Measurements from ENCODE around the gene ASTN1. TPM values are rescaled to one million over a fixed set of nuclear protein-coding genes. Genes with fewer than 3 reads are reported as not detected.
A peak's percentile ranks its signal among the peaks of the same experiment; 100 is the strongest.

The ASTN1 gene
- total RNA-seq, 4 donors from 2014 or later = 0.13 to 3.7 (median 0.84) TPM

DNA sequence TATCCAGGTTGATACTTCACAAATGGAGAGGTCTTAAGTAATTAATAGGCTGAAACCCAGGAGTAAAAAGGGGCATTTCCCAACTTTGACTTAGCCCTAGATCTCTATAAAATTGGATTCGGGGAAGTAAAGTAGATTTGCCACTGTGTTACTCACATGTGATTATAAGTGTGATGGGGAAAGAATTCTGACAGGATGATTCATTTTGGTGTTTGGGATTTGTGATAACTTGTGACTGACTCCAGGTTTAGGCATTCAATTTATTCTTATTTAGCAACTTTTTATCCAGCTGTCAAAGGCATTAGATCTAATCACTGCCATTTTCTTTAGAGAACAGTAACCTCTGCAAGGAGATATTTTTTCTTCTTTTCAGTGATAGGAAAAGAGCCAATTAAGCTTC, 175.5 kb downstream of the ASTN1 start:
- no peak for TF ChIP-seq CTCF (IDR thresholded peaks at IDR 0.05)
- DNase-seq (ENCODE audit: low spot score) (no peak), ATAC-seq (ENCODE audit: low FRiP score) (peak; percentile 75)

DNA sequence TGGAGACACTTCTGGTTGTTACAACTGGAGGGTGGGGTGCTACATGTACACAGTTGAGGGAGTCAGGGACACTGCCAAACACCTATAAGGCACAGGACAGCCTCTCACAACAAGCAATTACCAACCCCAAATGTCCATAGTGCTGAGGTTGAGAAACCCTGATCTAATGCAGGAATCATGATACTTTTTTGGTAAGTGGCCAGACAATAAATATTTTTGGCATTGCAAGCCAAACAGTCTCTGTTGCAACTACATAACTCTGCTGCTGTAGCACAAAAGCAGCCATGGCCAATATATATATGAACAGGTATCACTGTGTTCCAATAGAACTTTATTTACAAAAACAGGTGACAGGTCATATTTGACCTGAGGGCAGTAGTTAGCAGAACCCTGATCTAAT, 177.5 kb downstream of the ASTN1 start:
- no peak for TF ChIP-seq CTCF (IDR thresholded peaks at IDR 0.05)
- DNase-seq (ENCODE audit: low spot score) (no peak), ATAC-seq (ENCODE audit: low FRiP score) (peak; percentile 33)

GRCh38 chr1:176983731-176984130, 180.8 kb downstream of the ASTN1 start:
- no peak for TF ChIP-seq CTCF (IDR thresholded peaks at IDR 0.05)
- no peak for ATAC-seq (ENCODE audit: low FRiP score)
- no peak for DNase-seq (ENCODE audit: low spot score)

- no peak for TF ChIP-seq CTCF (IDR thresholded peaks at IDR 0.05)
- ATAC-seq (ENCODE audit: low FRiP score) (no peak), DNase-seq (ENCODE audit: low spot score) (no peak)
Measured at GRCh38 chr1:176976771-176977170, 187.7 kb downstream of the ASTN1 start.

GRCh38 chr1:176976225-176976624, 188.3 kb downstream of the ASTN1 start:
- no peak for TF ChIP-seq CTCF (IDR thresholded peaks at IDR 0.05)
- ATAC-seq (ENCODE audit: low FRiP score) = no peak
- DNase-seq (ENCODE audit: low spot score) = no peak

- ATAC-seq (ENCODE audit: low FRiP score) = no peak
- DNase-seq (ENCODE audit: low spot score) = no peak
- no peak for TF ChIP-seq CTCF (IDR thresholded peaks at IDR 0.05)
Measured at GRCh38 chr1:176964687-176965086, 199.8 kb downstream of the ASTN1 start.

DNA sequence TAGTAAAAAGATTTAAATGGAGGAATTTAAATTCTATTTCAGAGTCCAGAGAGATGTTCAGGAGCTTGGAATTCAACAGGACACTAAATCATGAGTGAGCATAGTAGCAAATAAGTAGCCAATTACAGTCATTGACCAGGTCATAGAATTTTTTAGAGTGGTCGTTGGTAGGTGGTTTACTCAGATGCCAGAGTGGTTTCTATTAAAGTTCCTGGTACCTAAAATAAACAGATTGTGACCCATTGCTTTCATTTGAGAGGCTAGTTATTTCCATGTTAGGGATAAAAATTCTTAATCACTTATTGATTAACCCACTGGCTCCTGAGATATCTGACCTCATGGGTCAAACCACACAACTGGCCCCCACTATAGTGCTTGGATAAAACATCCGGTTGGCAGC, 201.3 kb downstream of the ASTN1 start:
- DNase-seq (ENCODE audit: low spot score) (no peak), ATAC-seq (ENCODE audit: low FRiP score) (no peak)
- no peak for TF ChIP-seq CTCF (IDR thresholded peaks at IDR 0.05)
